ENCODE measurements around the gene CCM2L.
A peak's percentile ranks its signal among the peaks of the same experiment; 100 is the strongest.
"Not testable (repeated sequence)": the region's sequence is repeated elsewhere in the genome, so short reads cannot be mapped to it uniquely, and the experiment has no call there.

Gene CCM2L

GRCh38 chr20:32028647-32029372 lies 18.6 kb downstream of the CCM2L start:
- DNase-seq (ENCODE audit: low read depth in 2 of 2) = no peak

DNA sequence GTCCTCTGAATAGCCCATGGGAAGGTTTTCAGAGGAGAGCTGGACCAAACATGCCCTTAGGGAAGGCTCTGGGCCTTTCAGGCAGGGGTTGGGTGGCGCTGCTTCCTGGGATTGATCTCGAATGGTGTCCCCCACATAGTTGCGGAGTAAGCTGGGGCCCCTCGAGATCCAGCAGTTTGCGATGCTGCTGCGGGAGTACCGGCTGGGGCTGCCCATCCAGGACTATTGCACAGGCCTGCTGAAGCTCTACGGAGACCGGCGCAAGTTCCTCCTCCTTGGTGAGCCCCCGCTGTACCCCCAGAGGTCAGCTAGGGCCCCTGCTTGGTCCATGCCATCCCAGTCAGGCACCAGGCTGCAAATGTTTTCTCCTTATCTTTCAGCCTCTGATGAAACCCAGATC lies 19.3 kb downstream of the CCM2L start:
- no peak for DNase-seq (ENCODE audit: low read depth in 2 of 2)

DNA sequence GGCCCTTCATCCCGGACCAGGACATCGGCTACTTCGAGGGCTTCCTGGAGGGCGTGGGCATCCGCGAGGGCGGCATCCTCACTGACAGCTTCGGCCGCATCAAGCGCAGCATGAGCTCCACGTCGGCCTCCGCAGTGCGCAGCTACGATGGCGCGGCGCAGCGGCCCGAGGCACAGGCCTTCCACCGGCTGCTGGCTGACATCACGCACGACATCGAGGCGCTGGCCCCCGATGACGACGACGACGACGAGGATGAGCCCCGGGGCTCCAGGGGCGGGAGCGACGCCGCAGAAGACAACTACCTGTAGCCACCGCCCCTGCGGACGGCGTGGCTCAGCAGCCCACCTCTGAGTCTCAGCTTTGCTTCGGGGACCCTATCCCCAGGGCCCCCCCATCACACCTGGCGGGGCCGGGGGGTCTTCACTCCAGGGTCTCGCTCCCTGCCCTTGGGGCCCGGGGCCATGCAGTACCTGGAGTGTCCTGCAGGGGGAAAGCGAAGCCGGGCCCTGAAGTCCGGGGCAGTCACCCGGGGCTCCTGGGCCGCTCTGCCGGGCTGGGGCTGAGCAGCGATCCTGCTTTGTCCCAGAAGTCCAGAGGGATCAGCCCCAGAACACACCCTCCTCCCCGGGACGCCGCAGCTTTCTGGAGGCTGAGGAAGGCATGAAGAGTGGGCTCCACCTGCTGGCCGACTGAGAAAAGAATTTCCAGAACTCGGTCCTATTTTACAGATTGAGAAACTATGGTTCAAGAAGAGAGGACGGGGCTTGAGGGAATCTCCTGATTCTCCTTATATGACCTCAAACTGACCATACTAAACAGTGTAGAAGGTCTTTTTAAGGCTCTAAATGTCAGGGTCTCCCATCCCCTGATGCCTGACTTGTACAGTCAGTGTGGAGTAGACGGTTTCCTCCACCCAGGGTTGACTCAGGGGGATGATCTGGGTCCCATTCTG lies 21.0 kb downstream of the CCM2L start:
- DNase-seq (ENCODE audit: low read depth in 2 of 2) = peak; percentile 31 to 46

DNA sequence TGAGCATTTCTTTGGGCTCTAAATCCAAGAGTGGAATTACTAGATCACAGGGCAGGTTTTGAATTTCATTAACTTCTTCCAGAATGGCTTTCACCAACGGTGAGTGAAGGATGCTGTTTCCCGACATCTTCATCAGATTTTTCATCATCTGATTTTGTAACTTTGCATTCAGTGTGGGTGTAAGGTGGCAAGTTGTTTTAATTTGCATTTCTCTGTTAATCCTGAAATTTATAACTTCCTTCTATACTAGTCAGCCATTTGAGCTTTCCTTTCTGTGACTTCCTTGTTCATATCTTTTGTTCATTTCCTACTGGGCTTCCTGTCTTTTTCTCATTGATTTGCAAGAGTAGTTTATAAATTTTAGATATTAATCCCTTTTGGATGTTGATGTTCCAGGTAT lies 23.1 kb downstream of the CCM2L start:
- DNase-seq (ENCODE audit: low read depth in 2 of 2) = no peak

DNA sequence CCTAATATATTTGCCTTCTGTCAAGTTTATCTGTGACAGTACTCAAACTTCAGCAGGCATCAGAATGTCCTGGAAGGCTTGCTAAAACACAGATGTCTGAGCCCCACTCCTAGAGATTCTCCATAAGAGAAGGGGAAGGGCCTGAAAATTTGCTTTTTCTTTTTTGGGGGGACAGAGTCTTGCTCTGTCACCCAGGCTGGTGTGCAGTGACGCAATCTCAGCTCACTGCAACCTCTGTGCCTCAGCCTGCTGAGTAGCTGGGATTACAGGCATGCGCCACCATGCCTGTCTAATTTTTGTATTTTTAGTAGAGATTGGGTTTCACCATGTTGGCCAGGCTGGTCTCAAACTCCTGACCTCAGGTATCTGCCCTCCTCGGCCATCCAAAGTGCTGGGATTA lies 23.5 kb downstream of the CCM2L start:
- DNase-seq (ENCODE audit: low read depth in 2 of 2) = not testable (repeated sequence)

- no peak for DNase-seq (ENCODE audit: low read depth in 2 of 2)
Measured at GRCh38 chr20:32034581-32035425, 24.6 kb downstream of the CCM2L start.

GRCh38 chr20:32035426-32035779 lies 25.2 kb downstream of the CCM2L start:
- DNase-seq (ENCODE audit: low read depth in 2 of 2) = no peak

GRCh38 chr20:32036252-32036651 lies 26.0 kb downstream of the CCM2L start:
- DNase-seq (ENCODE audit: low read depth in 2 of 2) = no peak

DNA sequence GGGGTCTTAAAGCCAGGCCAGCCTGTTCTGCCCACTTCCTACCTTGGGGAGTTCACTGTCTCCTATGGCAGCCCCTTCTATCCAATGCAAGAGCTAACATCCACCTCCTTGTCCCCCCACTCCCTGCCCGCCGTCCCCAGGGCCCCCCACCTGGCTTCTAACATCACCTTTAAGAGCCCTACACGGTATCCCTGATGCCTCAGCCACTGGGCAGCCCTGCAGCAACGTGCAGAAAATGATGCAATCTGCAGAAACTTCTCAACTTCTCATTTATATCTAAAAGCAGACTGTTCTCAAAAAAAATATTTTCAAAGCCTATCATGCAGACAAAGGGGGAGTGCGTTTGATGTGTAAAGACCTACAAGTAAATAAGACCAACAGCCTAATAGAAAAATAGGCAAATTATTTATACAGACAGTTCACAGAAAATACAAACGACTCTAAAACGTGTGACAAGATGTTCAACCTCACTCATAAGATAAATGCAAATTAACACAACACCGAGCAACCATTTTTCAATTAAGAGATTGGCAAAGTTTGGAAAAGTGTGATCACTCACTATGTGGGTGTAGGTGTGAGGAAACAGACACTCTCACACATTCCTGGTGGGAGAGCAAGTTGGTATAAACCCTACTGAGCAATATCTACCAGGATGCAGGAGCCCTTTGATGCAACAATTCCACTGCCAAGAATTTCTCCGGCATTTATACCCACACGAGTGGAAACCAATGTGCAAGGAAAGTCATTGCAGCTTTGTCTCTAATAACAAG lies 26.7 kb downstream of the CCM2L start:
- DNase-seq (ENCODE audit: low read depth in 2 of 2) = no peak

- DNase-seq (ENCODE audit: low read depth in 2 of 2) = no peak
Measured at GRCh38 chr20:32037929-32038328, 27.7 kb downstream of the CCM2L start.

GRCh38 chr20:32040142-32040953 lies 30.1 kb downstream of the CCM2L start:
- no peak for DNase-seq (ENCODE audit: low read depth in 2 of 2)

DNA sequence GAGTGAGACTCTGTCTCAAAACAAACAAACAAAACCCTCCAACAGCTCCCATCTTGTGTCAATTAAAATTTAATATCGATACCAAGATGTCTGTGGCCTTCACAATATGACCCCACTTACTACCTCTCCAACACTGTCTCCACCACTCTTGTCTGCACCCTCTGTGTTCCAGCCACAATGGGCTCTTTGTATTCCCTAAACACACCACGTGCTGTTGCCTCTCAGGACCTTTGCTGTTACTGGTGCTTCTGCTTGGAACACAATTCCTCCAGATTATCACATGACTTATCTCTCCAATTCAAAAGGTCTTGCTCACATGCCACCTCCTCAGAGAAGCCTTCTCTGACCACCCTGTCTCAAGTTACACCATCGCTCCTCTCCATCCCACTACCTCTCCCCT lies 35.8 kb downstream of the CCM2L start:
- DNase-seq (ENCODE audit: low read depth in 2 of 2) = no peak

GRCh38 chr20:32050324-32050841 lies 40.1 kb downstream of the CCM2L start:
- DNase-seq (ENCODE audit: low read depth in 2 of 2) = no peak

- DNase-seq (ENCODE audit: low read depth in 2 of 2) = no peak
Measured at GRCh38 chr20:32050851-32051556, 40.8 kb downstream of the CCM2L start.

GRCh38 chr20:32051720-32052089 lies 41.5 kb downstream of the CCM2L start:
- no peak for DNase-seq (ENCODE audit: low read depth in 2 of 2)

DNA sequence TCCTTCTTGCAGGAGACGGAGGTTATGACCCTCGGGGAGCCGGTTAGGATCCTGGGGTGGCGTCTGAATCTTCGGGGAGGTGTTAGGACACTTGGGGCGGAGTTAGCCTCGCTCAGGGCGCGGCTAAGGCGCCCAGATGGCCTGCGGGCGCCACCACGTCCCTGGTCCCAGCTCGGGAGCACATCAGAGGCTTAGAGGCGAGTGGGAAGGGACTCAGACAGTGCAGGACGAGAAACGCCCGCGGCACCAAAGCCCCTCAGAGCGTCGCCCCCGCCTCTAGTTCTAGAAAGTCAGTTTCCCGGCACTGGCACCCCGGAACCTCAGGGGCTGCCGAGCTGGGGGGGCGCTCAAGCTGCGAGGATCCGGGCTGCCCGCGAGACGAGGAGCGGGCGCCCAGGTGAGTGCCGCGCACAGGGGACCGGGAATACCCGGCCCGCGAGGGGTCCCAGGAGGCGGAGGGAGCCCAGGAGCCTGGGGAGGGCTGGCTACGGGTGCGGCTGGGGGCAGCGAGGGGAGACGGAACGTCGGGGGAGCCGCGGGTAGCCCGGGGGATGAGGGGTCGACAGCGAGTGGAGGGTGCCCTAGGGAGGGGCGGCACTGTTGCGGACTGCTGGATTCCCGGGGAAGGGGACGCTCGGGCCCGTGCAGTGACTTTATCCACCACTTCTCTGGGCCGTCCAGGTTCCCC lies 42.0 kb downstream of the CCM2L start, which contains the start of gene HCK:
Gene HCK, plus strand, starts transcription at position 153 of the 688 bp plus-strand sequence.
- DNase-seq (ENCODE audit: low read depth in 2 of 2) = no peak

- no peak for DNase-seq (ENCODE audit: low read depth in 2 of 2)
Measured at GRCh38 chr20:32052778-32053362, 42.6 kb downstream of the CCM2L start.

GRCh38 chr20:32053648-32054047 lies 43.4 kb downstream of the CCM2L start:
- DNase-seq (ENCODE audit: low read depth in 2 of 2) = no peak
